DMS153 treated with DMSO at 0.1 percent for 48 hours (cell line): ENCODE measurements around the gene MRGPRG.
"Not testable (repeated sequence)": the region's sequence is repeated elsewhere in the genome, so short reads cannot be mapped to it uniquely, and the experiment has no call there.

Experiments
- DNase-seq: peaks from one replicate; lab custom pipeline; 2025; ENCODE audit not compliant: unreplicated experiment; lab: John Stamatoyannopoulos, UW

MRGPRG gene

GRCh38 chr11:3177931-3178330 is 40.7 kb downstream of the MRGPRG start:
- no peak for DNase-seq

- DNase-seq = no peak
Measured at GRCh38 chr11:3176487-3176886, 42.1 kb downstream of the MRGPRG start.

GRCh38 chr11:3175194-3175593 is 43.4 kb downstream of the MRGPRG start:
- no peak for DNase-seq

GRCh38 chr11:3174387-3174786 is 44.2 kb downstream of the MRGPRG start:
- no peak for DNase-seq

GRCh38 chr11:3173795-3174194 is 44.8 kb downstream of the MRGPRG start:
- DNase-seq = no peak

- DNase-seq = no peak
Measured at GRCh38 chr11:3171931-3172560, 46.6 kb downstream of the MRGPRG start.

- DNase-seq = no peak
Measured at GRCh38 chr11:3170756-3171650, 47.6 kb downstream of the MRGPRG start.

- DNase-seq = no peak
Measured at GRCh38 chr11:3170044-3170755, 48.4 kb downstream of the MRGPRG start.

- no peak for DNase-seq
Measured at GRCh38 chr11:3169255-3170043, 49.2 kb downstream of the MRGPRG start.

- DNase-seq = not testable (repeated sequence)
Measured at GRCh38 chr11:3168742-3169254, 49.8 kb downstream of the MRGPRG start.
